ENCODE data around the gene PRRT4.
A peak's percentile ranks its signal among the peaks of the same experiment; 100 is the strongest.

Gene PRRT4

GRCh38 chr7:128361411-128362379 is at the start of gene PRRT4:
Gene PRRT4 (minus strand): TSS chr7:128361690.
- no peak for DNase-seq

GRCh38 chr7:128410451-128410753 is 48.9 kb upstream of the PRRT4 start:
- no peak for DNase-seq

GRCh38 chr7:128409596-128410450 is 48.3 kb upstream of the PRRT4 start, which contains the start of gene IMPDH1:
Gene IMPDH1 (minus strand): TSS chr7:128409982. CDS start chr7:128409901, 81 bp downstream.
- DNase-seq = peak; percentile 59

GRCh38 chr7:128408709-128409595 is 47.5 kb upstream of the PRRT4 start:
- DNase-seq = no peak

- DNase-seq = no peak
Measured at GRCh38 chr7:128407751-128408708, 46.5 kb upstream of the PRRT4 start.

GRCh38 chr7:128407233-128407589 is 45.7 kb upstream of the PRRT4 start:
- DNase-seq = no peak

- DNase-seq = no peak
Measured at GRCh38 chr7:128406314-128407232, 45.1 kb upstream of the PRRT4 start.

- DNase-seq = no peak
Measured at GRCh38 chr7:128405471-128406313, 44.2 kb upstream of the PRRT4 start.

- DNase-seq = no peak
Measured at GRCh38 chr7:128404886-128405470, 43.5 kb upstream of the PRRT4 start.

GRCh38 chr7:128404143-128404681 is 42.7 kb upstream of the PRRT4 start:
- DNase-seq = no peak

GRCh38 chr7:128403676-128404075 is 42.2 kb upstream of the PRRT4 start:
- no peak for DNase-seq

GRCh38 chr7:128402356-128402755 is 40.9 kb upstream of the PRRT4 start:
- no peak for DNase-seq

GRCh38 chr7:128400566-128400965 is 39.1 kb upstream of the PRRT4 start:
- DNase-seq = no peak

- no peak for DNase-seq
Measured at GRCh38 chr7:128399991-128400390, 38.5 kb upstream of the PRRT4 start.

- DNase-seq = no peak
Measured at GRCh38 chr7:128398841-128399135, 37.3 kb upstream of the PRRT4 start.

GRCh38 chr7:128398016-128398840 is 36.7 kb upstream of the PRRT4 start:
- peak; percentile 32 for DNase-seq

GRCh38 chr7:128396357-128396756 is 34.9 kb upstream of the PRRT4 start:
- DNase-seq = no peak

- no peak for DNase-seq
Measured at GRCh38 chr7:128395748-128396147, 34.3 kb upstream of the PRRT4 start.

Measured in NK-92 treated with Interleukin-12 subunit alpha and Interleukin-12 subunit beta, amount 100 ng/mL, for 24 hours (cell line).